Measurements from ENCODE around the gene CLEC18B.
"Not testable (repeated sequence)": the region's sequence is repeated elsewhere in the genome, so short reads cannot be mapped to it uniquely, and the experiment has no call there.

CLEC18B gene

DNA sequence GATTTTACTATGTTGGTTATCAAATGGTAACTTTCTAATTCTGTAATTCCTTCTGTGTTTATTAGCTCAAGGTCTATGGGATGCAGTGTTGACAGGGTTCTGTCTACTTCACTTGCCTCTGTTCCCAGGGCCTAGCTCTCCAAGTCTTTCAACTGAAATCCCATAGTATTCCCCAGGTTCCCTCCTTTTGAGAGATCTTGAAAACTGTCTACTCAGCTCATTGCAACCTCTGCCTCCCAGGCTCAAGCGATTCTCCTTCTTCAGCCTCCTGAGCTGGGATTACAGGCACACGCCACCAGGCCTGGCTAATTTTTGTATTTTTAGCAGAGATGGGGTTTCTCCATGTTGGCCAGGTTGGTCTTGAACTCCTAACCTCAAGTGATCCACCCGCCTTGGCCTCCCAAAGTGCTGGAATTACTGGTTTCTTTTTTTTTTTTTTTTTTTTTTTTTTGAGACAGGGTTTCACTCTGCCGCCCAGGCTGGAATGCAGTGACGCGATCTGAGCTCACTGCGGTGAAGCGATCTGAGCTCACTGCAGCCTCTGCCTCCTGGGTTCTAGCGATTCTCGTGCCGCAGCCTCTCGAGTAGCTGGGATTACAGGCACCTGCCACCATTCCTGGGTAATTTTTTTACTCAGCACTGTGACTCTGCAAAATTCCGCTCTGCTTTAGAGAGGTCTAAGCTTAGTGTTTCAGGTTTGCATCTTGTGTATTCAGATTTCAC, 22.5 kb upstream of the CLEC18B start:
- DNase-seq, result not testable (repeated sequence)

DNA sequence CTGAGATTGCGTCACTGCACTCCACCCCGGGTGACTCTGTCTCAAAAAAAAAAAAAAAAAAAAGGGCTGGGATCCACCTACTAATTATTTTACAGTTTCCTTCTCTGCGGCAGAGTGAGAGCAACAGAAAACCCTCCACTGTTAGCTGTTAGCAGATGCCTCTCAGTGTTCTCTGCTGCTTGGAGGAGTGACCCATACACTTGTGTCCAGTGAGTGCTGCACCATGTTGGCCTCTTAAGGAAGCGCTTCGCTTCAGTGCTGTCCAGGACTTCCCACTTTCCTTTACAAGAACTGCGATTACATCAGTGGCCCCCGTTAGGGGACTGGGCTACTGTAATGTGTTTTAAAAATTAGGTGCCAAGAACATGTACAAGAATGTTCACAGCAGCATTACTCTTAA, 18.4 kb upstream of the CLEC18B start:
- no peak for DNase-seq

DNA sequence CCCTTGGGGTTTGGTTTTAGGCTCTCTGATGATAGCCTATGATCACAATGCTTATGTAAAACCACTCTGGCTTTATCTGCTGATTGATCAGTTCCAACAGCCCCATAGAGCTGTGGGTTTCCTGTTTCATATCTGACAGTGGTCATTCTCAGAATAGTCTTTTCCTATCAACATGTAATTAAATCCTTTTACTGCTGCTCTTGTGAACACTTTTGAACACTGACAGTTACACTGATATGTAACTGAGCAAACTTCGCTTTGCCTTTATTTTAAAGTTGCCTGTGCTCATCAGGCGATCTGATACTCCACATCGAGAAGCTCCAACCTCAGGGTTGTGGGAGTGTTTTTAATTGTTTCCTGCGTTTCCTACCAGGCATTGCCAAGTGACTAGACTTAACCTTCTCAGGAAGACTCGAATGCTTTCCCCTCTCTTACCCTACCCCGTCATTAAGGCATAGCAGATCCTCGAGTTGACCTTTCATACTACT, 17.3 kb upstream of the CLEC18B start:
- DNase-seq, result no peak

DNA sequence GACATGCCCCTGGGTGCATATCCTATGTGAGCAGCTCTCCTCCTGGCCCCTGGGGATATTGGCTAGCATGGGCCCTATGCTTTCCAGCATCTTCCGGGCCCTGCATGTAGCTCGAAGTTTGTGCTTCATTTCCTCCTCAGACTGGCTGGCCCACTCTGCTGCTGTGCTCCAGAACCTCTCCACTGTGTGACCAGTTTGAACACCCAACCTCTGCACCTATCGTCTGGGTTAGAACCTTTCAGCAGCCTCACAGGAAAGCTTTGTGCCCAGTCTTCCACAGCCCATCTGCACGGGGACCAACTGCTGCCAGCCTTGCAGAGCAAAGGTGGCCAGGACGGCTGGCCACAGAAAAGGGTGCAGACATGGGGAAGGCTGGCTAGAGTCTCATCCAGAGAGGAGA, 10.2 kb upstream of the CLEC18B start:
- no peak for DNase-seq

DNA sequence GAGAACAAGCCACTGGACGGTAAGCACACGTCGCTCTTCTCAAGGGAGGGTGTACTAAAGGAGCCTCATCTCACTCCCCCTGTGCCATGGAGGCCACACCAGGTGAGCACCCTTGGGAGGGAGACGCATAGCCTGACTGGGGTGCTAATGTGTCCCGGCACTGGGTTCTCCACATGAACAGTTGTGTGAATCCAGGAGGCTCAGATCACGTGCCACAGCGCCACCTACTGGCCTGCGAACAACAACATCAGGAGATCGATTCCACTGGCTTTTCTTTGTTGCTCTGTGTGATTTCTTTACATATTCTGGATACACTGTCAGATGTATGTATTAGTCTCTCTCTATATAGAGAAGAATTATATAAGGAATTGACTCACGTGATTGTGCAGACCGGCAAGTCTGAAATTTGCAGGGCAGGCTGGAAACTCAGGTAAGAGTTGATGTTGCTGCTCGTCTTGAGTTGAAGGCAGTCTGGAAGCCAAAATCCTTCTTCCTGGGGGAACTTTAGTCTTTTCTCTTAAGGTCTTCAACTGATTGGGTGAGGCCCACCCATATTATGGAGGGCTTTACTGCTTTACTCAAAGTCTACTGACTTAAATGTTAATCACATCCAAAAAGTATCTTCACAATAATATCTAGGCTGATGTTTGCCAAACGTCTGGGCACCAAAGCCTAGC, 8.9 kb upstream of the CLEC18B start:
- DNase-seq, result not testable (repeated sequence)

DNA sequence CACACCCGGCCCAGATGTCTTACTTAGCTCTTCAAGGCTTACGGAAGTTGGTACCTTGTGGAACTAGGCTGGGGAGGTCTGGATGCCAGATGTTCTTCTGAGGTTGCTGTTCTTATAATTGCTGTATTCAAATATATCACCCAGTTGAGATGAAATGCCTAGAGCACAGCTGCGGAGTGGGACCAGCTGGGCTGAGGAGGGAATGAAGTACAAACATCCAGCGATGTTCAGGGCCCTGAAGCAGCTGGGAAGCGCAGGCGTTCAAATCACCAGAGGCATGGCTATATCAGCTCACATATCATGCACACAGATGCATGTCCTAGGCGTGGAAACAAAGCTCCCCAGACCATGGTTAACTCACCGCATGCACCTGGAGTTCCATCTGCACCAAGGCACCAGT, 7.2 kb upstream of the CLEC18B start:
- DNase-seq, result not testable (repeated sequence)

DNA sequence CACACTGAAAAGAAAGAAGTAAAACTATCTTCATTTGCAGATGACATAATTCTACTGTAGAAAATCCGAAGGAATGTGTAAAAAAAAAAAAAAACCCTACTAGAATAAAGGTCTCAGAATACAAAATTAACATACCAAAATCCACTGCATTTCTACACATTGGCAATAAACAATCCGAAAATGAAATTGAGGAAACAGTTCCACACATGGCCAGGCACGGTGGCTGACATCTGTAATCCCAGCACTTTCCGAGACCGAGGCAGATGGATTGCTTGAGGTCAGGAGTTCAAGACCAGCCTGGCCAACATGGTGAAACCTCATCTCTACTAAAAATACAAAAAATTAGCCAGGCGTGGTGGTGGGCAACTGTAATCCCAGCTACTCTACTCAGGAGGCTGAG, 4.5 kb upstream of the CLEC18B start:
- not testable (repeated sequence) for DNase-seq

DNA sequence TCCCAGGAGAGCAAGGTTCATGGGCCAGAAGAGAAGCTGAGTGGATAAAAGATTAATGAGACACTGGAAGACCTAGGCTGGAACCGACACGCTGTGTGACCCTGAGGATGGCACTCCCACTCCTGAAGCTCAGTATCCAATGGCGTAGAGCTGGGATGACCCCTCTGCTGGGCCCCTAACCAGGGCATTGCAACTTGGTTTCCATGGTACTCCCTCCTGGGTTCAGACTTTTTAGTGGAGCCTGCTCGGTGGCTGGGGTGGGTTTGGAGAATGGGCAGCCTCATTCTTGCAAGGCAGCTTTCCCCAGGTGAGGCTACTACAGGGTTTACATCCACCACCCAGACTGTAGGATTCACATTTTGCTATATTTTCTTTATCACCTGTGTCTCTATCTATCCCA, 2.4 kb upstream of the CLEC18B start:
- not testable (repeated sequence) for DNase-seq

DNA sequence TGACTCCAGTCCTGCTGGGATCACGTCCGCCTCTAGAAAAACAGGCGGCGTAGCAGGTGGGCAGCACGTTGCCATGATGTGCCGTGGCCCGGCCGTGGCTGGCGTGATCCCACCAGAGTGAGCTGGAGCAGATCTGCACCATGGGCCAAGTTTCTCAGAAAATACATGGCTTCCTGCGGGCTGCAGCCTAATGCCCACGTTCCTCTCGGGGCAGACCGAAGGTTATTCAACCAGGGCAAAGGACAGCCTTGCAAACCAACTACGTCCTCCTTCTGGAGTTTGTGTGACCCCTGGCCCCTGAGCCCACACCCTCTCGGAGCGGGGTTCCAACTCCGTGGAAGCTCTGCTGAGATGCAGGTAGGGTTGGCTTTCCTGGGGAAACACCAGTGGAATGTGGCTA, 808 bp upstream of the CLEC18B start:
- DNase-seq, result not testable (repeated sequence)

DNA sequence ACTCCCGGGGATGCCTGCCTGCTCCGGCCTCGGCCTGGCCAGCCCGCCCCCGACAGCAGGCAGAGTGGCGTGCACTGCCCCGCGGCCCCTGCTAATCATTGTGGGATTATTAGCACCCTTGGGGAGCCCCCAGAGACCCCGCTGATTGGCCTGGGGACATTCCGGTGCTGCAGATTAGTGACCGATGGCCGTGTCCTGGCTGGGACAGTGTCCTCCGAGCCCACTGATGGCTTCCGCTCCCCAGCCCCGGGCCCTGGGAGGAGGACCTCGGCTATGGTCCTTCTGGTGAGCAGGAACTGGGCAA, 156 bp upstream of the CLEC18B start:
- DNase-seq, result not testable (repeated sequence)

DNA sequence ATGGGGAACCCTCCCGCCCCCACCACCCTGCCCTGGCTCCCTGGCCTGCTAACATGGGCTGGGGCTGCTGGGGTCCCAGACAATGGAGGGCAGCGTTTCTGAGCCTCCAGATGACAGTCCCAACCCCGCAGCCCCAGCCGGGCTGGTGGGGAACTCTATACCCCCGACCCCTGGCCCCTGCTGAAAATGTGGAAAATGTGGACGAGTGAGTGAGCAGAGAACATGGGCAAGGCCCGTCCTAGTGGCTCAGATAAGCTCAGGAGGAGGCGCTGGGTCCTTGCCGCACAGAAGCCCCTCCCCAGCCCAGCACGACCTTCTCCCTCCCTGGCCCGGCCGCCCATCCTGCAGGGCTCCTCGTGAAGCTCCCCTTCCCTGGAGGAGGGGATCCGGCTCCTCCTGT, 1.5 kb downstream of the CLEC18B start:
- not testable (repeated sequence) for DNase-seq

DNA sequence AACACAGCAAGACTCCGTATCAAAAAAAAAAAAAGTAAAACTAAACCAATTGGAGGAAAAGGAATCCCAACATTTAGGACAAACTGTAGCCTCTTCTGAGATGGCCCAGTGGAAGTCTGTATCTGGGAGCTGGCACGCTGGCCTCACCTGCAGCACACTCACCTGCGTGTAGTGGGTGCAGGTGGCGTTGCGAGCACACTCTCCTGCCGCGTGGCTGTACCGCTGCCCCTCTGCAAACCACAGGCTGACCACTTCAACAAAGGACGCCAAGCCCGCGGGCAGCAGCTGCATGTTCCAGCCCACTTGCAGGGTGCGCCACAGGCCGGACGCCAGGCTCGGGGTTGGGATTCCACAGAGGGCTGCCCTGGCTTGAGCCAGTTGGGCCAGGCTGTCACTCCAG, 3.4 kb downstream of the CLEC18B start:
- DNase-seq, result not testable (repeated sequence)

DNA sequence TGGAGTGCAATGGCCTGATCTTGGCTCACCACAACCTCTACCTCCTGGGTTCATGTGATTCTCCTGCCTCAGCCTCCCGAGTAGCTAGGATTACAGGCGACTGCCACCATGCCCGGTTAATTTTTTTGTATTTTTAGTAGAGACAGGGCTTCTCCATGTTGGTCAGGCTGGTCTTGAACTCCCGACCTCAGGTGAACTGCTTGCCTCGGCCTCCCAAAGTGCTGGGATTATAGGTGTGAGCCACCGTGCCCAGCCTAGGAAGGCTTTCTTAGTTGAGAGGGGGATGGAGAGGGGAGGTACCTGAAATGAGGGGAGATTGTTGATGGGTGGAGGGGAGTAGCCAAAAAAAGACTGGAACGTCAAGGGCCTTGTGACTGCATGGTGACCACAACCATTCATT, 7.4 kb downstream of the CLEC18B start:
- not testable (repeated sequence) for DNase-seq

DNA sequence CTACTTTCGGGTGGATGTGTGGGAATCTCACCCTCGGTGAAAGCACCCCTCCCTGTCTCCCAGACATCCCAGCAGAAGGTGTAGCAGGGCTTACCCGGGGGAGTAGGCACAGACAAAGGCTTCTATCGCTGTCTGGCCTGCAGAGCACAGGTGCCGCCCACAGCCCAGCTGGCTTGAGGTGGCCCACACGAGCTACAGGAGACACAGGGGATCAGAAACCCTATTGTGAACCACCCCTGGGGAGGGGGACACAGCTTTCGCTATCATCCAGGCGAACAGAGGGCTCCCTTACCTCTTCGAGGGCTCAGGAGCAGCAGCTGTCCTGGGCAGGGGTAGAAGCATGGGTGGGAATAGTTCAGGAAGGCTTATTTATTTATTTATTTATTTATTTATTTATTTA, 7.8 kb downstream of the CLEC18B start:
- not testable (repeated sequence) for DNase-seq

DNA sequence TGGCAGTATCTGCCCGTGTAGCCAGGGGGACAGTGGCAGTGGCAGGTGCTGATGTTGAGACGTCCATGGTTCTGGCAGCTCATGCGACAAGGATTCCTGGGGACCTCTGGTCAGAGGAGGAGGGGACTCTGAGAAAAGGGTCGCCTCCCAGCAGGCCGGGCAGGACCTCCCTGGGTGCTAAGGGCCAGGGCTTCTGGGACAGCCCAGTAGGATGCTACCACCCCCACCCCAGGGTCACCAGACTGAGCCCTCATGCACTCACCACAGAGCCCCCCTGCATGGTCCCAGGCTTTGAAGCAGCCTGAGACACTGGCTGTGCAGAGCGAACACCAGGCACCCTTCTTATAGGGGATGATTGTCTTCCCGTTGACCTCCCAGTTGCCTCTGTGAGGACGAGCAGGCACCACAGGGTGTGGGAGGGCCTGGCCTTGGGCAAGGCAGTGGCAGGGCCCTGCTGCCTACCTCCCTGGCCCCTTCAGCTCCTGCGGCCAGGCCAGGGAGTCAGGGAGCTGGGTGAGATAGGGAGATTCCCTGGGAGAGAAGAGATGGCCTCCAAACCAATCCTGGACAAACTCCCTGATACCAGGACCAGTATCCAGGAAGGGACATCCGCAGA, 8.4 kb downstream of the CLEC18B start:
- DNase-seq, result not testable (repeated sequence)

DNA sequence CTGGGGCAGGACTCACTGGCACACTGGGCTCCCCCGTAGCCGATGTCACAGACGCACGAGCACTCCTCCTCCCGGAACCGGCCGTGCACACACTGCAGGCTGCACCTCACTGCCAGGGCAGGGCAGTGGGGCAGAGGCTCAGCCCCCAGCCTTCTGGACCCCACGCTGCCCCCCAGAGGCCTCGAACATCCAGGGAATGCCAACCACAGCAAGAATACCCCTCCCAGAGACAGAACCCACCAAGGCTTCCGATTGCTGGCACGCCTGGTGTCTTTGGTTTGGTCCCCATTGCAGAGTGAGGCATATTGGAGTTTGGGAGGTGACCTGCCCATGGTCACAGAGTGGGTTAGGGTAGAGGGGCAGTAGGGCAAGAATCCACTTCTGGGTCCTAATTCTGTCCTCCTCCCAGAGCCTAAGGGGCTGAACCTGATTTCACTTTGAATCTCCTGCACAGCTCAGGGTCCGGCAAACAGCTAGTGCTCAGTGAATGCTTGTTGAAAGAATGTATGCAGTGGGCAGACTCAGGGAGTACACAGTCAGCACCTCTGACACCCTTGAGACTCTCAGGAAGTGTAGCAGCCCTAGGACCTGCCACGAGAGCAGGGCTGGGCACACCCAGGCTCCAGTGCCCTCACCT, 9.0 kb downstream of the CLEC18B start:
- DNase-seq, result not testable (repeated sequence)

DNA sequence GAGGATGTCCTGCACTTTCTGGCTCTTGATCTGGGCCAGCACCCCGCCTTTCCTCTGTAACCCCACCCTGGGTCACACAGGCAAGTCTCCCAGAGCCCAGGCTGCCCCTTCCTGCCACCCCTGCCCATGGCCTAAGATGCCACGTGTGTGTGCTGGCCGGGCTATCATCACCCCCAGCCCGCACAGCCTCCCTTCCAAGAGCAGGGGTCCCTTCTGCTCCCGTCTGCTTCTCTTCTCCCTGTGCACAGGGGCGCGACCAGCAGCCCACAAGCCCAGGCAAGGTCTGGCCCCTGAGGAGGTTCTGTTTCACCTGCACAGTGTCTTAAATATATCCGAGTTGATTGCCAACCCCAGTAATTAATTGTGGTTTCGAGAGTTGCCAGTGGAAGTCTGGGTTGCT, 10.3 kb downstream of the CLEC18B start:
- not testable (repeated sequence) for DNase-seq

DNA sequence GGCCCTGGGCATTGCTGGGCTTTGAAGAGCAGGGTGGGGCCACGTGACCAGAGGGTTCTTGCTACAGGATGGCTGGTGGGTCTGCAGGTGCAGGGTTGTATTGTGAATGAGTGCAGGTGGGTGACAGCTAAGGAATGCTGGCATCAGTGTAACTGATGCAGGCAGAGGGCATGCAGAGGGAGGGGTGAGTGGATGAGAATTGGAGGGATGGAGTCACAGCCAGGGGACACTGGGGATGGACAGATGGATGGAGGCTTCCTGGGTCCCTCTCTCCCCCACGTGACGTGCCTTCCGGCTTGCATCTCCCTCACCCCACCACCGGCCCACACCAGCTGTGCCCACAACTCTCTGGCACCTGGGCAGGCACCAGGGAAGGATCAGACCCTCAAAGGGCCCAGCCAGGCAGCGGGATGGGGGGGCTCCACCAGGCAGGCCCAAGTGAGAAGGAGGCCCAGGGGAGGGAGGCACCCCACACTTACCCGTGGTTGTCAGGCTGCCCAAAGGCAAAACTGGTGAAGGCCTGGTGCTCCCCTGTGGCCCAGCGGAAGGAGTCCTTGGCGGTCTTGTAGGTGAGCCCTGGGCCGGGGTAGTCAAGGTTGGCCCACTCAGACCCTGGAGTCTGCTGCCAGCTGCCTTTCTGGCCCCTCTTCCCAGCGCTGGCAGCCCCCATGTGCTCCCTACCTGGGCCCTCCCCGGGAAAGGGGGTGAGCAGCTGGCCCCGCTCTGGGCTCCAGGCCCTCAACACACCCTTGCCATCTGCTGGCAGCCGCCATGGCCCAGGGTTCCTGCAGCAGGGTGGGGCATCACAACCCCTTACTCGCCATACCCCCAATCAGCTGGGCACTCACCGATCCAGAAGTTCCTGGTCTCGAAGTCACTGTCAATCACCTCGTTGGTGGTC, 11.0 kb downstream of the CLEC18B start:
- not testable (repeated sequence) for DNase-seq

DNA sequence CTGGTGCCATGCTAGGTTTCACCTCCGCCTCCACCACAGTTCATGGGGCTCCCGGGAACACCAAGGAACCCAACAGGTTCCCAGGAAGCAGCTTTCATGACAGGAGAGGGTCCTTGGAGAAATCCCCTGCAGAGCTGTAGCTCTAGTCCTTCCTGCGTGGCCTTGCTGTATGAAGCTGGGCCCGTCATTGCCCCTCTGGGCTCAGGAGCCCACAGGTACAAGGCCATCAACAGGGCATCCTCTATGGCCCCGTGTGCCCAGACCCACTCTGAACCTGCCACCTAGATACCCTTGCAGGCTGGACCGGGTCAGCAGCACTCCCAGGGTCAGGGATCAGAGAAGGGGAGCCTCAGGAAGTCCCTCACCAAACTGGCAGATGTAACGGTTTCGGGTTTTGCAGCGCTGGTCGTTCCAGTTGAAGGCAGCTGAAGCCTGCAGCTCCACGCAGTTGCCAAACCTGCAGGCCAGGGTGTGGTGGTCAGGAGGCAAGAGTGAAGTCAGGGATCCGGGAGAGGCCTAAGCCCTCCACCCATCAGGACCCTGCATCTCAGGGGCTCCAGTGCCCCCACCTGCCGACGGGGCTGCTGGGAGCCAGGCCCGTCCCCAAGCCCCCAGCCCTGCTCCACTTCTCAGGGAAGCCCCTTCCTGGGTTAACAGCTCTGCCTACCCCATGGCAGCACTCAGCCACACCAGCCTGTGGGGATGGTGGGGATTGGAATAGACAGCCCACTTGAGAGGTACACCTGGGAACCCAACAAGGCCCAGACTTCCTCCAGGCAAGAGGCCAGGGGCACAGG, 11.9 kb downstream of the CLEC18B start:
- not testable (repeated sequence) for DNase-seq

DNA sequence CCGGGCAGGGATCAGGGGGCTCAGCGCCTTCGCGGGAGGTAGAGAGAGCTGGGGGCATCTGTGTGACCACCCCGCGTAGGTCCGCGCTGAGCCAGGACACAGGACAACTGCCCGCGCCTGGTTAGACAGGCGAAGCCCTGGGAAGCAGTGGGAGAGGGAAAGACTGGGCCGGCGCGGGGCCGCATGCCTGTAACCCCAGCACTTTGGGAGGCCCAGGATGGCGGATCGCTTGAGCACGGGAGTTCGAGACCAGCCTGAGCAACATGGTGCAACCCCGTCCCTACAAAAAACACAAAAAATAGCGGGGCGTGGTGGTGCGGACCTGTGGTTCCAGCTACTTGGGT, 13.9 kb downstream of the CLEC18B start:
- DNase-seq, result not testable (repeated sequence)

DNA sequence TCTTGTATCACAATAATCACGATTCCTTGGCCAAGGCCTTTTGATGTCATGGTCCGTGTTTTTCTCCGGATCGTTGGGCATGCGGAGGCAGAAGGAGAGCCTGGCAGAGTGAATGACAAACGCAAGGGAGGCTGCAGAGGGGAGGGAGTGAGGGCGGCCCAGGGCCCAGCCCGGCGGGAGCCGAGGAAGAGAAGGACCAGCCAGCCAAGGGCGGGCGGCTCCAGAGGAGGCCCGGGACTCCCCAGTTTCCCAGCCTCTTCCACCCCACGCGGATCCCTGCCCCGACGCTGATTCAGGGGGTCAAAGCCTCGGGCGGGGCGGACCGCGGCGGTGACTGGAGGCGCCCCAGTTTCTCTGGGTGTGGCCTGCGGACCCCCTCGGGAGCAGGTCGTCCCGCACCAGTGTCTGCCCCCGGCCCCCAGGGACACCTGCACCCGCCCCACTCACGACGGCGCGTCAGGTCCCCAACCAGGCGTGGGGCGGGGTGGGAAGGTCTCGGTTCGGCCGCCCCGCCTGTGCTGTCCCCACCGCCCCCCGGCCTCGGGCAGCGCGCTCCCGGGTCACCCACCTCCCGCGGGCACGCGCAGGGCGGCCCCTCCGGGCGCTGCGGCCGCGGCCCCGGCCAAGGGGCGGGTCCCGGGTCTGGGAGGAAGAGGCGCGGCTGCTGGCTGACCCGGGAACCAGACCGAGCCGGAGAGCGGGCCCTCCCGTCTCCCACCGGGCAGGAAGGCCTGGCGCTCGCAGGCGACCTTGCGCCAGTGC, 14.5 kb downstream of the CLEC18B start:
- DNase-seq, result not testable (repeated sequence)

Data from NCI-H226 (cell line).